HEK293 (cell line): Measurements from ENCODE around the gene KCNJ15.

Experiments used
- CTCF ChIA-PET: fragments of 350-600 bp; formaldehyde crosslinking; extraction: SDS; loops from one replicate; lab custom pipeline; 2021; ENCODE audit warnings: antibody characterized with exemption; lab: Yijun Ruan, JAX
- POLR2A ChIA-PET: fragments of 300-600 bp; formaldehyde crosslinking; extraction: SDS; loops from one replicate; lab custom pipeline; 2020; ENCODE audit warnings: antibody characterized with exemption, inconsistent platforms; lab: Yijun Ruan, JAX
- H3K27ac ChIP-seq: fragments of 200-500 bp; sonication (Bioruptor generic); 2 replicates; pipeline ENCODE4 v1.5.1; 2014; ENCODE audit warnings: low read depth, low read length, control low read depth, inconsistent platforms; ENCODE audit errors: extremely low read depth
- H3K36me3 ChIP-seq, 2 experiments: fragments of 200-500 bp in 1 of 2; sonication (Bioruptor generic) in 1 of 2; 1 replicate in 1 of 2; 2 replicates in 1 of 2; pipeline ENCODE4 v1.5.1; 2014 to 2017; ENCODE audit warnings: inconsistent platforms in 2 of 2, low read length in 2 of 2; ENCODE audit not compliant: control insufficient read depth in 2 of 2, insufficient read depth in 1 of 2
- H3K4me1 ChIP-seq: fragments of 200-500 bp; sonication (Bioruptor generic); 2 replicates; pipeline ENCODE4 v1.5.1; 2014; ENCODE audit warnings: mild to moderate bottlenecking, low read length, inconsistent platforms; ENCODE audit not compliant: control insufficient read depth, insufficient read depth
- H3K4me3 ChIP-seq: 2 replicates; pipeline ENCODE4 v1.5.1; 2011; ENCODE audit warnings: low read depth, mild to moderate bottlenecking, control low read depth, low read length, moderate library complexity
- H3K9me3 ChIP-seq: fragments of 200-500 bp; sonication (Bioruptor generic); 2 replicates; pipeline ENCODE4 v1.5.1; 2014; ENCODE audit warnings: low read depth, low read length, inconsistent platforms; ENCODE audit not compliant: control insufficient read depth, insufficient read depth
- GLI4 ChIP-seq: fragments of 450-650 bp; formaldehyde crosslinking; IDR thresholded peaks from 2 replicates; pipeline ENCODE4 v1.5.1; 2016; ENCODE audit warnings: missing biosample characterization, missing genetic modification characterization
- YY1 ChIP-seq: fragments of 450-650 bp; formaldehyde crosslinking; IDR thresholded peaks from 2 replicates; pipeline ENCODE4 v1.5.1; 2018; ENCODE audit warnings: missing biosample characterization, missing genetic modification characterization
- ZBTB26 ChIP-seq: fragments of 450-650 bp; formaldehyde crosslinking; optimal IDR thresholded peaks from 2 replicates; pipeline ENCODE3; 2016; ENCODE audit warnings: missing biosample characterization, mild to moderate bottlenecking, missing genetic modification characterization
- ZBTB6 ChIP-seq: fragments of 450-650 bp; formaldehyde crosslinking; IDR thresholded peaks from 2 replicates; pipeline ENCODE4 v1.5.1; 2017; ENCODE audit warnings: missing biosample characterization, missing genetic modification characterization
- ZFP69B ChIP-seq: fragments of 450-650 bp; formaldehyde crosslinking; IDR thresholded peaks from 2 replicates; pipeline ENCODE4 v1.5.1; 2016; ENCODE audit warnings: missing biosample characterization, missing genetic modification characterization
- ZNF114 ChIP-seq: fragments of 450-650 bp; formaldehyde crosslinking; IDR thresholded peaks from 2 replicates; pipeline ENCODE4 v1.5.0; 2017; ENCODE audit warnings: missing biosample characterization, missing genetic modification characterization
- ZNF132 ChIP-seq: fragments of 450-650 bp; formaldehyde crosslinking; IDR thresholded peaks from 2 replicates; pipeline ENCODE4 v1.5.1; 2017; ENCODE audit warnings: missing biosample characterization, missing genetic modification characterization, borderline replicate concordance
- ZNF221 ChIP-seq: fragments of 450-650 bp; formaldehyde crosslinking; IDR thresholded peaks from 2 replicates; pipeline ENCODE4 v1.5.1; 2017; ENCODE audit warnings: missing biosample characterization, missing genetic modification characterization, borderline replicate concordance
- ZNF23 ChIP-seq: fragments of 450-650 bp; formaldehyde crosslinking; IDR thresholded peaks from 2 replicates; pipeline ENCODE4 v1.5.1; 2016; ENCODE audit warnings: missing biosample characterization, missing genetic modification characterization, borderline replicate concordance
- ZNF239 ChIP-seq: fragments of 450-650 bp; formaldehyde crosslinking; IDR thresholded peaks from 2 replicates; pipeline ENCODE4 v1.5.1; 2016; ENCODE audit warnings: missing biosample characterization, missing genetic modification characterization
- ZNF341 ChIP-seq: fragments of 450-650 bp; formaldehyde crosslinking; IDR thresholded peaks from 2 replicates; pipeline ENCODE4; 2016; ENCODE audit warnings: low read depth, missing biosample characterization, missing genetic modification characterization
- ZNF423 ChIP-seq: fragments of 450-650 bp; formaldehyde crosslinking; IDR thresholded peaks from 2 replicates; pipeline ENCODE4 v1.5.1; 2016; ENCODE audit warnings: missing biosample characterization, missing genetic modification characterization
- ZNF48 ChIP-seq: fragments of 450-650 bp; formaldehyde crosslinking; IDR thresholded peaks from 2 replicates; pipeline ENCODE4 v1.5.1; 2016; ENCODE audit warnings: missing biosample characterization, missing genetic modification characterization
- ZNF571 ChIP-seq: fragments of 450-650 bp; formaldehyde crosslinking; IDR thresholded peaks from 2 replicates; pipeline ENCODE4 v1.5.0; 2017; ENCODE audit warnings: missing biosample characterization, missing genetic modification characterization
- ZNF621 ChIP-seq: fragments of 450-650 bp; formaldehyde crosslinking; IDR thresholded peaks from 2 replicates; pipeline ENCODE4 v1.5.1; 2017; ENCODE audit warnings: missing biosample characterization, missing genetic modification characterization
- ZXDB ChIP-seq: fragments of 450-650 bp; formaldehyde crosslinking; IDR thresholded peaks from 2 replicates; pipeline ENCODE4 v1.5.1; 2016; ENCODE audit warnings: missing biosample characterization, missing genetic modification characterization
- TF ChIP-seq, protein P1 (sequence below): fragments of 450-650 bp; formaldehyde crosslinking; IDR thresholded peaks from 2 replicates; pipeline ENCODE4 v1.5.1; 2016; ENCODE audit warnings: missing biosample characterization, missing genetic modification characterization
- TF ChIP-seq, protein P2 (sequence below): IDR thresholded peaks from 2 replicates; pipeline ENCODE4 v1.6.1; 2011; ENCODE audit warnings: mild to moderate bottlenecking, low read depth, low read length, borderline replicate concordance
- TF ChIP-seq, protein P3 (sequence below): fragments of 450-650 bp; formaldehyde crosslinking; IDR thresholded peaks from 2 replicates; pipeline ENCODE4 v1.5.1; 2017; ENCODE audit warnings: missing biosample characterization, missing genetic modification characterization
- TF ChIP-seq, protein P4 (sequence below): fragments of 450-650 bp; formaldehyde crosslinking; IDR thresholded peaks from 2 replicates; pipeline ENCODE4 v1.5.1; 2017; ENCODE audit warnings: missing biosample characterization, missing genetic modification characterization

KCNJ15 gene

GRCh38 chr21:38322311-38322950 is 65.6 kb downstream of the KCNJ15 start:
- Histone ChIP-seq H3K27ac (no peak overlapping the region), H3K36me3 (no peaks in the 10 kb centered on the region), H3K4me3 (no peak overlapping the region), H3K4me1 (peaks cover 19% of the 10 kb centered on the region), H3K9me3 (no peaks in the 10 kb centered on the region)
- ChIA-PET CTCF (interaction anchor here (0.7 to 6.8 kb wide), 3 partner anchors 29 to 1470 kb away, joined by 3 to 41 read pairs (median 3); no protein-coding TSS in a partner anchor), POLR2A (no interaction called here)
- TF ChIP-seq ZNF239 (tag by site-specific recombination) (no peak), ZNF23 (tag by site-specific recombination) (no peak)

- CTCF ChIA-PET, result interaction anchor here (0.9 to 6.8 kb wide), 5 partner anchors 28 to 153 kb away, joined by 3 to 41 read pairs (median 8); no protein-coding TSS in a partner anchor
- Histone ChIP-seq H3K36me3 (no peaks in the 10 kb centered on the region), H3K4me1 (peaks cover 19% of the 10 kb centered on the region), H3K4me3 (no peak overlapping the region), H3K9me3 (no peaks in the 10 kb centered on the region), H3K27ac (peak overlapping the region; percentile 66; the same call in 1 of the 2 replicates)
- POLR2A ChIA-PET, result interaction anchor here (0.6 to 1.4 kb wide), 3 partner anchors 12 to 218 kb away, joined by 3 to 4 read pairs (median 4); no protein-coding TSS in a partner anchor
- no peak for TF ChIP-seq ZNF221 (tag by site-specific recombination)
- TF ChIP-seq, protein P1, sequence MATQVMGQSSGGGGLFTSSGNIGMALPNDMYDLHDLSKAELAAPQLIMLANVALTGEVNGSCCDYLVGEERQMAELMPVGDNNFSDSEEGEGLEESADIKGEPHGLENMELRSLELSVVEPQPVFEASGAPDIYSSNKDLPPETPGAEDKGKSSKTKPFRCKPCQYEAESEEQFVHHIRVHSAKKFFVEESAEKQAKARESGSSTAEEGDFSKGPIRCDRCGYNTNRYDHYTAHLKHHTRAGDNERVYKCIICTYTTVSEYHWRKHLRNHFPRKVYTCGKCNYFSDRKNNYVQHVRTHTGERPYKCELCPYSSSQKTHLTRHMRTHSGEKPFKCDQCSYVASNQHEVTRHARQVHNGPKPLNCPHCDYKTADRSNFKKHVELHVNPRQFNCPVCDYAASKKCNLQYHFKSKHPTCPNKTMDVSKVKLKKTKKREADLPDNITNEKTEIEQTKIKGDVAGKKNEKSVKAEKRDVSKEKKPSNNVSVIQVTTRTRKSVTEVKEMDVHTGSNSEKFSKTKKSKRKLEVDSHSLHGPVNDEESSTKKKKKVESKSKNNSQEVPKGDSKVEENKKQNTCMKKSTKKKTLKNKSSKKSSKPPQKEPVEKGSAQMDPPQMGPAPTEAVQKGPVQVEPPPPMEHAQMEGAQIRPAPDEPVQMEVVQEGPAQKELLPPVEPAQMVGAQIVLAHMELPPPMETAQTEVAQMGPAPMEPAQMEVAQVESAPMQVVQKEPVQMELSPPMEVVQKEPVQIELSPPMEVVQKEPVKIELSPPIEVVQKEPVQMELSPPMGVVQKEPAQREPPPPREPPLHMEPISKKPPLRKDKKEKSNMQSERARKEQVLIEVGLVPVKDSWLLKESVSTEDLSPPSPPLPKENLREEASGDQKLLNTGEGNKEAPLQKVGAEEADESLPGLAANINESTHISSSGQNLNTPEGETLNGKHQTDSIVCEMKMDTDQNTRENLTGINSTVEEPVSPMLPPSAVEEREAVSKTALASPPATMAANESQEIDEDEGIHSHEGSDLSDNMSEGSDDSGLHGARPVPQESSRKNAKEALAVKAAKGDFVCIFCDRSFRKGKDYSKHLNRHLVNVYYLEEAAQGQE, result no peak
- no peak for TF ChIP-seq YY1 (tag by site-specific recombination)
- TF ChIP-seq ZNF132 (tag by site-specific recombination), result no peak
- TF ChIP-seq ZFP69B (tag by site-specific recombination), result no peak
- TF ChIP-seq GLI4 (tag by site-specific recombination), result no peak
- TF ChIP-seq ZNF341, result no peak
- no peak for TF ChIP-seq ZNF114 (tag by site-specific recombination)
- TF ChIP-seq ZBTB6 (tag by site-specific recombination), result no peak
- TF ChIP-seq, protein P2, sequence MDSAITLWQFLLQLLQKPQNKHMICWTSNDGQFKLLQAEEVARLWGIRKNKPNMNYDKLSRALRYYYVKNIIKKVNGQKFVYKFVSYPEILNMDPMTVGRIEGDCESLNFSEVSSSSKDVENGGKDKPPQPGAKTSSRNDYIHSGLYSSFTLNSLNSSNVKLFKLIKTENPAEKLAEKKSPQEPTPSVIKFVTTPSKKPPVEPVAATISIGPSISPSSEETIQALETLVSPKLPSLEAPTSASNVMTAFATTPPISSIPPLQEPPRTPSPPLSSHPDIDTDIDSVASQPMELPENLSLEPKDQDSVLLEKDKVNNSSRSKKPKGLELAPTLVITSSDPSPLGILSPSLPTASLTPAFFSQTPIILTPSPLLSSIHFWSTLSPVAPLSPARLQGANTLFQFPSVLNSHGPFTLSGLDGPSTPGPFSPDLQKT, result no peak
- TF ChIP-seq ZNF423 (tag by site-specific recombination), result no peak
- peak; percentile 64 for TF ChIP-seq ZXDB (tag by site-specific recombination)
- TF ChIP-seq, protein P3, sequence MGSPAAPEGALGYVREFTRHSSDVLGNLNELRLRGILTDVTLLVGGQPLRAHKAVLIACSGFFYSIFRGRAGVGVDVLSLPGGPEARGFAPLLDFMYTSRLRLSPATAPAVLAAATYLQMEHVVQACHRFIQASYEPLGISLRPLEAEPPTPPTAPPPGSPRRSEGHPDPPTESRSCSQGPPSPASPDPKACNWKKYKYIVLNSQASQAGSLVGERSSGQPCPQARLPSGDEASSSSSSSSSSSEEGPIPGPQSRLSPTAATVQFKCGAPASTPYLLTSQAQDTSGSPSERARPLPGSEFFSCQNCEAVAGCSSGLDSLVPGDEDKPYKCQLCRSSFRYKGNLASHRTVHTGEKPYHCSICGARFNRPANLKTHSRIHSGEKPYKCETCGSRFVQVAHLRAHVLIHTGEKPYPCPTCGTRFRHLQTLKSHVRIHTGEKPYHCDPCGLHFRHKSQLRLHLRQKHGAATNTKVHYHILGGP (tag by site-specific recombination), result no peak
- TF ChIP-seq ZNF621, result no peak
- TF ChIP-seq ZBTB26 (tag by site-specific recombination), result no peak
- TF ChIP-seq ZNF571 (tag by site-specific recombination), result no peak
- no peak for TF ChIP-seq ZNF48 (tag by site-specific recombination)
- TF ChIP-seq, protein P4, sequence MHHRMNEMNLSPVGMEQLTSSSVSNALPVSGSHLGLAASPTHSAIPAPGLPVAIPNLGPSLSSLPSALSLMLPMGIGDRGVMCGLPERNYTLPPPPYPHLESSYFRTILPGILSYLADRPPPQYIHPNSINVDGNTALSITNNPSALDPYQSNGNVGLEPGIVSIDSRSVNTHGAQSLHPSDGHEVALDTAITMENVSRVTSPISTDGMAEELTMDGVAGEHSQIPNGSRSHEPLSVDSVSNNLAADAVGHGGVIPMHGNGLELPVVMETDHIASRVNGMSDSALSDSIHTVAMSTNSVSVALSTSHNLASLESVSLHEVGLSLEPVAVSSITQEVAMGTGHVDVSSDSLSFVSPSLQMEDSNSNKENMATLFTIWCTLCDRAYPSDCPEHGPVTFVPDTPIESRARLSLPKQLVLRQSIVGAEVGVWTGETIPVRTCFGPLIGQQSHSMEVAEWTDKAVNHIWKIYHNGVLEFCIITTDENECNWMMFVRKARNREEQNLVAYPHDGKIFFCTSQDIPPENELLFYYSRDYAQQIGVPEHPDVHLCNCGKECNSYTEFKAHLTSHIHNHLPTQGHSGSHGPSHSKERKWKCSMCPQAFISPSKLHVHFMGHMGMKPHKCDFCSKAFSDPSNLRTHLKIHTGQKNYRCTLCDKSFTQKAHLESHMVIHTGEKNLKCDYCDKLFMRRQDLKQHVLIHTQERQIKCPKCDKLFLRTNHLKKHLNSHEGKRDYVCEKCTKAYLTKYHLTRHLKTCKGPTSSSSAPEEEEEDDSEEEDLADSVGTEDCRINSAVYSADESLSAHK, result no peak
These were observed 67.1 kb downstream of the KCNJ15 start for GRCh38 chr21:38323721-38324531.
